Measurements from ENCODE around the gene CD1D.
A peak's percentile ranks its signal among the peaks of the same experiment; 100 is the strongest.
"Not testable (repeated sequence)": the region's sequence is repeated elsewhere in the genome, so short reads cannot be mapped to it uniquely, and the experiment has no call there.

Gene CD1D

DNA sequence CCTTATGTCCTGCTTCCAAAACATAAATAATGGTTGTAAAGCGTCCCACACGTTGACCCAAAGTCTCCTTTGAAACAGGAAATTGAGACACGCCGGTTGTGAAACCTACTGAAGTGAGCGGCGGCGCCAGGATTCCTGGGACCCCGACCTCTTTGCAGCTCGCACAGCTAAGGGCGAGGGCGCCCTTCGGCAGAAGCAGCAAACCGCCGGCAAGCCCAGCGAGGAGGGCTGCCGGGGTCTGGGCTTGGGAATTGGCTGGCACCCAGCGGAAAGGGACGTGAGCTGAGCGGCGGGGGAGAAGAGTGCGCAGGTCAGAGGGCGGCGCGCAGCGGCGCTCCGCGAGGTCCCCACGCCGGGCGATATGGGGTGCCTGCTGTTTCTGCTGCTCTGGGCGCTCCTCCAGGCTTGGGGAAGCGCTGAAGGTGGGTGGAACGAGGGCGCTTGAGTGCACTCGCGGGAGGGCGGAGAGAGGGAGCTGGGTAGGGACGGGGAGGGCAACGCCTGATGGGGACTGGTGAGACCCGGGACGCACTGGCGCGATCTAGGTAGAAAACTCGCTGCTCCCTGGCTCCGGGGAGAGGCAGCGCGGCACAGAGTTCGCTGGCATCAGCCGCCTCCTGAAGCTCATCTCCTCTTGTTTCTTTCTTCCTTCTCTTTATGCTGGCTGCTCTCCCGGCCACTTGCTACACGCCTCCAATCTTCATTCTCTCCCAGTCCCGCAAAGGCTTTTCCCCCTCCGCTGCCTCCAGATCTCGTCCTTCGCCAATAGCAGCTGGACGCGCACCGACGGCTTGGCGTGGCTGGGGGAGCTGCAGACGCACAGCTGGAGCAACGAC, at the start of gene CD1D:
CD1D (plus strand) TSS at position 155 of the 836 bp plus-strand sequence; CDS start at position 362, 207 bp downstream.
- DNase-seq = peak in 13 of 58 donors; percentile 3 to 31 (median 10)

DNA sequence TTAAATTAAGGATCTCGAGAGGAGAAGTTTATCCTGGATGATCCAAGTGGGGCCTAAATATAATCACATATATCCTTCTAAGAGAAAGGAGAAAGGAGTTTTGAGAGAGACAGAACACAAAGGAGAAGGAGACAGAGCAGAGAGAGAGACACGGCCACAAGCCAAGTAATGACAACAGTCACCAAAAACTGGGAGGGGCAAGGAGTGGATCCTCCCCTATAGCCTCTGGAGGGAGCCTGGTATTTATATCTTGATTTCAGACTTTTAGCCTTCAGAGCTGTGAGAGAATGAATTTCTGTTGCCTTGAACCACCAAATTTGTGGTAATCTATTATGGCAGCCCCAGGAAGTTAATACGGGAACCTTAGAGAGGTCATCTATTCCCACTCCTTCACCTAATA, 49.5 kb upstream of the CD1D start:
- no peak for DNase-seq

DNA sequence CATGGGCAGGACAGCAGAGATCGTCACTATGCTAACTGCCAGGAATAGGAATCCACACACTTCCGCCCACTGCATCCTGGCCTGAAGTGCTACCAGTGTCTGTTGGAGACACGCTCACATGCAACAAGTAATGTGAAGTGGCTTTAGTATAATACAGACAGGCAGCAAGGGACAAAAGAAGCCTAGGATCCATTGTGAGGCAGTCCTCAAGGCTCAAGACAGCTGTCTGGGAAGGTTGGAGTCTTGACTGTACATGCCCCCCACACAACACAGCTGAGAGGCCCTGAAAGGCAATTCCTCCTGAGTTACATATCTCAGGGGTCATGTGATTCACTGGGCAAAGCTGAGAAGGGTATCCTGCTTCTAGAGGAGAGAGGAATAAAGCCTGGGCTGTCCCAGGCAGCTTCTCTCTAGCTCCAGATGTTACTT, 39.9 kb upstream of the CD1D start:
- peak in 1 of 58 donors; percentile 23 for DNase-seq

DNA sequence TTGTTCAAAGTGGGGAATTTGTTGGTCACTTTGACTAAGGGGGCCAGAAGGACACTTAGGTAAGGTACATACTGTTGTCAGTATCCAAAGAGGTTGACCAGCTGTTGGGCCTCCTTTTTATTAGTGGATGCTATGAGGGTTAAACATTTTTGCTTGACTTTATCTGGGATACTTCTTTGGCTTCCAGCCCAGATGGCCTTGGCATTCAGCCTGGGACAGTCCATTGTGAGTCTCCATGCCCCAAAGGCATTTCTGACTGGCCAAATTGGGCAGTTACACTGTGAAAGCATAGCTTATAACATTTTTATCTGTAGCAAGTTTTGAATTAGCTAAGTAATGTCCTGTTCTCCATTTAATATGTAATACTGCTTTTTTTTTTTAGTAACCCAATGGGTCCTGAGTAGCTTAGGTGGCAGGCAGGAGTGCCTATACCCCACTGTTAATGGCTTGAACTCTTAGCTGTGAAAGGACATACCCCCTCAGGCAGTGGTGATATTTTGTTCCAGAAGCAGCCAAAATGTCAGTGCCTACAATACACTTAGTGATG, 35.4 kb upstream of the CD1D start:
- DNase-seq = peak in 27 of 58 donors; percentile 4 to 73 (median 17)

DNA sequence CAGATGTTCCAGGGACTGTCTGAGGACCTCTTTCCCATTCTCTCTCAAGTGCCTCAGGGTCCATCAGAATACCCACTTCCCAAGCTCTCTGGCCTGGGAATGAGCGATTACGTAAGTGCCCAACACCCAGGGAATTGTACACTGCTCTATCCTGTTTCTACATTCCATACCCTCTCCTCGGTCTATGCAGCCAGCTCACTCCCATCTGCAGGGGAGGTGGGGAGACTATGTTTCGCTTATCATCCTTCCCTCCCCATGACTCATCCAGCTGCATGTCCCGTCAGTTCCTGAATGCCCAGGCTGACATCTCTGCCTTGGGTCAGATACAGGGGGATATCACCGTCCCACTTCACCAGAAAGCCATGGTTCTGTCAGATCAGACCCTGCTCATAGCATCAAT, 34.5 kb upstream of the CD1D start:
- no peak for DNase-seq

DNA sequence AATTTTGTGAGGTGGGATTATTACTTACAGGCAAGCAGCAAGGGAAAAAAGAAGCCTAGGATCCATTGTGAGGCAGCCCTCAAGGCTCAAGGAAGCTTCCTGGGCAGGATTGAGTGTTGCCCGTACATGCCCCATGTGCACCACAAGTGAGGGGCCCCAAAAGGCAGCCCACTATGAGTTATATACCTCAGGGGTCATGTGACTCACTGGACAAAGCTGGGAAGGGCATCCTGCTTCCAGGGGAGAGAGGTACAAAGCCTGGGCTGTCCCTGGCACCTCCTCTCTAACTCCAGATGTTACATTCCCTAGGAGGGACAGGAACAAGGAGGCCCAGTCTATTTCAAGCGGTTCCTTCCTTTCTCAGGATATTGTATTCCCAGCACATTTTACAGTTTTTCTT, 34.0 kb upstream of the CD1D start:
- DNase-seq = no peak

DNA sequence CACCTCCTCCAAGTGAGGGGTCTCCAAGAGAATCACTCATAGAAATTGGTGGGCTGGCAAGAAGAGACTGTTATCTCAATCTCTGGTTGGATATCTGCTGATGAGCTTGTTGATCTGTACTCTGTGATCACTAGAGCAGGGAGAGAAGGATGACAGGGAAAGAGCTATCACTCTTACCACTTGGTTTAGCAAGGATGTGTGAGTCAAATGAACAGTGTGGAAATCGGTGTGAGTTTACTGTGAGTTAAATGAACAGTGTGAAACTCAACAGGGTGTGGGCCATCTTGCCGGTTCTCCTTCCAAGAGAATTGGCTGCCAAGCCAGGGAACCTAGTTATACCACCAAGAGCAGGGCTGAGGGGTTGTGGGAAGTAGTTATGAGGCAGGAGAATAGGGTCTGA, 33.3 kb upstream of the CD1D start:
- DNase-seq = no peak

DNA sequence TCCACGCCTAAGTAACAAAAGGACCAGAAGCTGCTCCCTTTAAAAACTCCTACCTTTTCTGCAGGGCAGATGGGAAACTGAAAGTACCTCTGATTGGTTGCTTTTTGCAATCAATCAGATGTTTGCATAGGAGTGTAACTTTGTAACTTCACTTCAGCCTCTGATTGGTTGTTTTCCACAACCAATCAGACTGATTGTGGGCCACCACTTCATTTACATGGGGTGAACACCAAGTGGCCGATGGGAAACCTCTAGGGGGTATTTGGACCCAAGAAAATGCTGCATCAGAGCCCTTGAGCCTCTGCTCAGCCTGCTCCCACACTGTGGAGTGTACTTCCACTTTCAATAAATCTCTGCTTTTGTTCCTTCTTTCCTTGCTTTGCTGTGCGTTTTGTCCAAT, 32.8 kb upstream of the CD1D start:
- DNase-seq = no peak

DNA sequence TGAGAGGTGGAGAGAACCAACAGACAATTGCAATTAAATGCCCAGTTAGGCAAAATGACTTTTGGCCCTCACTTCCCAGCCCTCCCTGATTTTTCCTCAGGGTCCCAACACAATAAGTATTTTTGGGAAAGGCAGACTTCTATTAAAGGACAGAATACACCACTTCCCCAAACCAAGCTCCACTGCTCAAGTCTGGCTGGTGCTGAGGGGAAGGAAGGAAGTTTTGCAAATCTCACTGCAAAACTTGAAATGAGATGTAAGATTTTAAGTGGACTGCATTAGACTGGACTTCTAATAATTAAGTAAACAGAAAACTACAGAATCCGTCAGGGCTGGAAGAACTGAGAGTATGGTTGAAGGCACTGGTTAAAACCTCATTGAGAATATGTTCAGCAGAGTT, 32.2 kb upstream of the CD1D start:
- peak in 1 of 58 donors; percentile 28 for DNase-seq

DNA sequence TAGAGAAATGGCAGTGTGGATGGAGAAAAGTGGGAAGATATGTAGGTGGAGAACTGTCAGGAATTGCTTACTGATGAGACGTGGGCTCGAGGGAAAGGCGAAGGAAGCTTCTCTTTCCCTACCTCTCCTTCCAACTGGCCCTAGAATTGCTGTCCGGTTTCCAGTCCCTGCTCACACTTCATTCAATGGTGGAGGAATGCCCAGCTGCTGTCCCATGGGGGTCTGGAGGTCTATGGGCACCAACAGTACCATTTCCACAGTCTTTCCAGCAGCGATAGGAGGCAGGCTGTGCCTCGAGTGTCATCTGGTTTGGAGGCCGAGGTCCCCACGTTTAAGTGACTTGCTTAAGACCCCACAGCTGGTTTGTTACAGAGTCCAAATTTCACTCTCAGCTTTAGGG, 31.5 kb upstream of the CD1D start:
- peak in 3 of 58 donors; percentile 26 to 52 (median 43) for DNase-seq

DNA sequence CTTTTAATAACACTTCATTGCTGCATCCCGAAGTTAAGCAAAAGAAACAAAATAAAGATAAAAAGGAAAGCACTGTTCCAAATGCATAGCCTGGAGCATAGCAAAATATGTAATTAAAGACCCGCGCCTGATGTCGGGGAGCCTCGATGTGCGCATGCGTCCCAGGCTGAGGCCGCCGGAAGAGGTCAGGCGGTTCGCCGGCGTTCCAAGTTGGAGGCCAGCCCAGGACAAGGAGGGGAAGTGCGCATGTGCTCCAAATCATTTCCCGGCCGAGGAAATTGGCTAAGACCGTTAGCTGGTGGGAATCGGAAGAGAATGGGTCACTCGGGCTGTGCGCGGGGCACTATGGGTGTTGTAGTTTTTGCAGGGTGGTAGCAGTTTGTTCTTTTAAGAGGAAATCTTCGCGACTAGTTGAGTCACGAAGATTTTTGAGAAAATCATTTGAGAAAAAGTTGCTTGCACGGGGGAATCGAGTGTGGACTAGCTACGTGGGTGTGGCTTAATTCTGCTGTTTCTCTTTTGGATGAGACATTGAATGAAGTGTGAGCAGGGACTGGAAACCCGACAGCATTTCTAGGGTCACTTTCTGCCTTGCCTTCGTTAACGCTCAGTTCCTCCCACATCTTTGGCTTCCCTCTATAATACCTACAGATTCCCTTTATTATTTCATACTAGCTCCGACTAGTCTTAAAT, 31.0 kb upstream of the CD1D start:
- peak; percentile 43 to 96 (median 90) for DNase-seq

DNA sequence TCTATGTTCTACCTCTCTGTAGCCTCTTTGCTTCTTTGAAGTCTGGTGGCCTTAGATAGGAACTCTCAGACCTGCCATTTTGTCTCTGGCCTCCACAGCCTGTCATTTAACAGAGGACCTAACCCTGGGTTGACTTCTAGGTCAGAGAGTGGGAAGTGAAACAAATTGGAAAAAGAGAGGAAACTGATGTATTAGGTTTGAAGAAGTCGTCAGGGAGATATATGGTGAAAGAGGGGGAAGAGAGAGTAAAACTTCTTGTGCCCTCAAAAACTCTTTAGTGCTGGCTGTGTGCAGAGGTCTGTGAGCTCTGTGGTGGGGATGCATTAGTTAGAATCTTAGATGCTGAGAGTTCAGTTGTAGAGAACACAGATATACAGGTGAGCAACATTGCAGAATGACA, 30.2 kb upstream of the CD1D start:
- DNase-seq = peak in 2 of 58 donors; percentile 4 to 26

DNA sequence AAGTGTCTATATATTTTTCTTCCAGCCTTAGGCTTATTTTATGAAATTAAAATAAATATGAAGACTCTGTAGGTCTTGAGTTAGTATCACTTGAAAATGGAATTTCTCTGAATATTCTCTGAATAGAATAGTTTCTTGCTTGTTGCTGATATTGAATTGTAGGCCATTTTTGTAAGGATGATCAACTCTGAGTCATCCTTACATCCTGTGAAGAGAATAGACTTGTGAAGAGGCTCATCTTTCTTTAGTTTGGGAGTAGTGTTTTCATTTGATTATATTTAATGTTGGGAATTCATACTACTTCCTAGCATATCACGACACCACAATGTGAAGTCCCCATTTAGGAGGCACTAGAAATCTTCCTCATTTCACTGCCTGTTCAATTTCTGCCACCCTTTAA, 27.5 kb upstream of the CD1D start:
- DNase-seq = no peak

DNA sequence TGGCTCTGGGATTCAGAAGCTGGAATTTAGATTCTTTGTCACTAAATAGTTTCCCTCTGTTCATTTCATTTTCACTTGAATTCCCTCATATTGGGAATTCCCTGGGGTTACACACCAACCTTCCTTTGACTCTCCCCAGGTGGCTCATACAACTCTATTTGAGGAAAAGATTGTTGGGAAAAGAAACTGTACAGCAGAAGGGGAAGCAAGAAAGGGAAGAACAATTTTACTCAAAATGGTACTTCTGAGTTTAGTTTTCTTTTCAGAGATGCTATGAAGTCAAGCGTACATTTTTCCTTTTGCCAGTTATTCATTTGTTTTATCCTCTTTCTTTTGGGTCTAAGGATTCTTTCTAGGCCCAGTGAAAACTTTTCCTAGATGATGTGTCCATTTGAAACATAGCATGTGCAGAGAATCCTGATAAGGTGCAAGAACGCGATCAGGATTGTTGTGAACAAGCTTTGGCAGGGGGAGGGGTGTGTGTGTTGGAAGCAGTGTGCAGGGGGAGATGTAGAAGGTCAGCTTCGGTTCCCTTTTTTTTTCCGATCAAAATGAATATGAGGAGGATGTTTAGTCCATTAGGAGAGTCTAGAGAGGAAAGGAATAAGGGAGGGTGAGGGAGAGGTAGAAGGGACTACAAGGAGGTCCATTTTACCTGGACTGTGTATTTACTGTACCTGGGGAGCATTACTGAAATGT, 26.8 kb upstream of the CD1D start:
- no peak for DNase-seq

DNA sequence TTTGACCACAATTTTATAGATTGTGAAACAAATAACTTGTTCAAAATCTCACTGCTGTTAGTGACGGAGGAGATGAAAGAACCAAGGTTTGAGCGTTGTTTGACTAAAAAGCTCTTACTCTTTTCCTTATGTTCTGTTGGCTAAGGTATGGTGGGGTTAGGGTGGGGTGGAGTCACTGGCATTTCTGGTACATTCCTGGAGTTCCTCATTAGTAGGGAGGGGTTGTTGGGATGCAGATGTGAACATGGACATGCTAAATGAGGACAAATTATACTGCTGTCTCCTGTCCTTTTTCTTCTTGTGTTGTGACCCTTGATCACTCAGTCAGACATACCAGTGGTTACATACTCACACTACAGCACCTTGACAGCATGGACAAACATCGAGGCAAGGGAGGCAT, 26.2 kb upstream of the CD1D start:
- DNase-seq = no peak

DNA sequence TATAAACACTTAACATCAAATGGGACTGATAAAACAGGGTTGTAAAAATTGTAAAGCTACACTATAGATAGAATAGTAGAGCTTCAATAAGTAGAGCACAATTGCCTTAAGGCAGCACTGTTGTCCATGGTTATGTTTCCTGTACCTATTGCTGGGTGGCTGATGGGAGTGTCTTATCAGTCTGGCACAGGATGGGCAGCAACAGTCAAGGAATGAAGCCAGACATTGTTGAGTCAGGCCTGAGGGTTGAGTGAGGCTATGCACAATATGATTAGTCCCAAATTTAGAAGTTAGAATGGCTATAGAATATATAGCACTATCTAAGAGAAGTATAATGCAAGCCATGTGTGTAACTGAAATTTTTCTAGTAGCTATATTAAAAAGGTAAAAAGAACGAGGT, 25.0 kb upstream of the CD1D start:
- DNase-seq = no peak

DNA sequence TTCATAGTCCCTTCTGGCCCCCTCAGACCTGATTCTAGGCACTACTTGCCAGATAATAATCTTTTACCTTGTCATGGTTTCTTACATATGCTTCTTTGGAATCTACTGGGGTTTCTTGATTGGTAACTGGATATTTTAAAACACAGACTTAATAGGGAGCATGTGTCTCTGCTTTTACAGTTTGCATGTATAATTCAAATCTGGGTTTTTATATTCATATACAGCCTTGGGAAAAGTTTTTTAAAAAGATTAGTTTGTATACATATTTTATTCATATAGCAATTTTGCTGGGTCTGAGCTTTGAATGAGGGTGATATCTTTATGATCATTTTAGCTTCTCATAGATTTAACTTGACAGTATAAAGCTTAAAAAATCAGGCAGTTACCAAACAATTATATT, 21.1 kb upstream of the CD1D start:
- DNase-seq = no peak

DNA sequence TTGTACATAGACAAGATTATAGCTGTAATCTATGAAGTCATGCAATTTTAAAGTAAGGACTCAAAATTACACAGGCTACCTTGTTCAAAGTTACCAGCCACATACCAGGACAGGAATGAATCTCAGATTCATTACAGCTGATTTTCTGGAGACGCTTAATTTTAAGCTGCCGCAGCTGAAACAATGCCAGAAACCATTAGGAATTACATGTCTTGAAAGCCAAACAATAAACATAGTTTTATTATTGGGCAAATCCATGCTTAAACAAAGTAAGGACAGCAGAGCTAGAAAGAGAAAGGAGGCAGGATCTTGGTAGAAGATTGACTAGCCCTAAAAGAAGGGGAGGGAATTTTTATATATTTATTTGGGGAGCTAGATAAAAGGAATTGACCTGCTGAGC, 19.2 kb upstream of the CD1D start:
- DNase-seq = no peak

DNA sequence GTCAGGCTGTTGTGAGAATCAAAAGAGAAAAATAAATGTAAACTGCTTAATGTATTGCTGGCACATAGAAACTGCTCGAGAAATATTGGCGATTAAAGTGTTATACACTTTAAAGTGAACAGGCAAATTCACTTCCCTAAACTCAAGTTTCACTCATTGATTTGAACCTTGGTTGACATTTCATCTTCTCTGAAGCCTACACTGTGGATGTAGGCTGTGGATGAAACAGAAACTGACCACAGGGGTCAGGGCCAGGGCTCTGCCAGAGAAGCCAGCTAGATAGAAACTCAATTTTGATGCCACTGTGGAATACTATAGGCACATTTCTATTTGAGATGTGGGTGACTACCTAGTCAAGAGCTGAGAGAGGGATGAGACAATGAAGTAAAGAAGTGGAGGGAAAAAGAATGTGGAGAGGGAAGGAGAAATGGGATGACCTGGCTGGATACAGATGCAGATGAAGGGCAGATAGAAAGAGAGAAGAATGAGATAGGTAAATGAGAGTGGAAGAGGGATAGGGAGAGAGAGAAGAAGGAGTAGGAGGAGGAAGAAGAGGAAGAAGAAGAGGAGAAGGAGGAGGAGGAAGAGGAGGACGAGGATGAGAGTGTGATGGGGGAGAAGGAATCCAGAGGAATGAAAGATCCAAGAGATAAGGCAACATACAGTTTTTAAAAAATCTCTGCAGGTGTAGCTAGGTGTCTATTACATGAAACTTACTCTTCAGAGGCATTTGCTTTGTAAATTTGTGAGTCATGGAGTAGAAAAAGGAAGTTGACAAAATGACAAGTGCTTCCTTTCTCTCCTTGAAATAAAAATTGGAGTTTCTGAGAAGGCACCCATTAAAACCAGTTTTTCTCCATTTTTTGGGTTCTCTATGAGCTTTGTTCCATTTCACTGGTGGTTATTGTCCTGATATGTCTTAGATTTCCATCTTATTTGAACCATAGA, 17.4 kb upstream of the CD1D start:
- DNase-seq = no peak

DNA sequence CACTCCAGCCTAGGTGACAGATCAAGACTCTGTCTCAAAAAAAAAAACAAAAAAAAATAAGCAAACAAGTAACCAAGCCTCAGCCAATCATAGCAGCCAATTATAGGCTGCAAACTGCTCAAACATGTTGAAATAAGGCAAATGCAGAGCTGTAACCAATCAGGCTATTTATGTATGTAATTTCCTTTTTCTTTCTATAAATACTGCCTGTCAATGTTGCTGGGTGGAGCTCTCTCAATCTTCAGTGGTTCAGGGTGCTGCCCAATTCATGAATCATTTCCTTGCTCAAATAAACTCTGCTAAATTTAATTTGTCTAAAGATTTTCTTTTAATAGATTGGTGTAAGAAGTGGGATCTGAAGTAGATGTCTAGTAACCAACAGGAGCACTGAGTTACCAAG, 11.6 kb upstream of the CD1D start:
- no peak for DNase-seq

DNA sequence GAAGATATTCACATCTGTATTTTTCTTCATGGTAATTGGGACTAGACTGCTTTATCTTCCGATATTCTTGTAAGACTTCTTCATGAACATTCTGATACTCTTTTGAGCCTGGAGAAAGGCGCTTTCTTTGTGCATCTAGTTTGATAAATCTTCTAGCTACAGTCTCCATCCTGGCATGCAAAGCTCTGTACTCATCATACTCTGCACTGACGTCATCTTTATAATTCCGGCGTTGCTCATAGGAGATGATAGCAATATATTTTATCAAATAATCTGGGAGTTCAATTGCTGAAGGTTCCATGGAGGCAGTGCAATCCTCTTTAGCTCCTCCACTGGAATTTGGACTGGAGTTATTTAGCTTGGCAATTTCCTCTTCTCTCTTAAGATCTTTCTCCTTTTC, 4.8 kb upstream of the CD1D start:
- DNase-seq = not testable (repeated sequence)

Measured in anterior cingulate cortex (tissue), 58 donors.